ENCODE data around the gene SLC19A1. TPM values are rescaled to one million over a fixed set of nuclear protein-coding genes. Genes with fewer than 3 reads are reported as not detected.

SLC19A1 gene
- total RNA-seq, 1 donor from 2014 or later: 11.0 TPM

DNA sequence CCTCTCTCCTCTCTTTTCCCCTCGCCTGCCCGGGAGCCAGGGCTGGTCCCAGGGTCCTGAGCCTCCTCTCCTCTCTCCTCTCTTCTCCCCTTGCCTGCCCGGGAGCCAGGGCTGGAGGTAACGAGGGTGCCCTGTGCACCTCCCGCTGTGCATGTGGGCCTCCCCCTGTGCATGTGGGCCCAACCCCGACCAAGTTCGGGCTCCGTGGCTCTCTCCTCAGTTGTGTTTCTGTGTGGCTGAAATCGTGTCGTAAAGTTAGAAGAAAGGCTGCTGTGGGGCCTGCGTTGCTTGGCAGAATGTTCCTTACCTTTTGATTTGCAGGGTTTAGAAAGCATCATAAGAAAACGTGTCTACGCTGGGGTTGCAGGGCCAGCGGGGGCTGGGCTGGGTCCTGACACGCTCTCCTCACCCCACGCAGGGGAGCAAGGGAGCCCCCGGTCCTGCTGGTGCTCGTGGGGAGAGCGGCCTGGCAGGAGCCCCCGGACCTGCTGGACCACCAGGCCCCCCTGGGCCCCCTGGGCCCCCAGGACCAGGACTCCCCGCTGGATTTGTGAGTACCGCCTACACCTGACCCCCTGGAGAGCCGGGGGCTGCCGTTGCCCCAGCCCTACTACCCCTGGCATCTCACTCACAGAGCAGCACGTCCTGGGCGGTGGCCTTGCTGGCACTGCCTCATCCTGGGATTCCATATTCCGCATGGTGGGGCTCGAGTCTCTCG is 55.6 kb downstream of the SLC19A1 start:
- Mint-ChIP-seq H3K4me1 (ENCODE audit: unreplicated experiment) (peaks cover 13% of the 10 kb centered on the region), H3K9me3 (ENCODE audit: unreplicated experiment) (no peaks in the 10 kb centered on the region), H3K36me3 (ENCODE audit: unreplicated experiment) (peaks cover 19% of the 10 kb centered on the region), H3K27ac (ENCODE audit: unreplicated experiment) (no peak overlapping the region), H3K27me3 (ENCODE audit: unreplicated experiment) (no peaks in the 10 kb centered on the region), H3K4me3 (ENCODE audit: unreplicated experiment) (no peak overlapping the region)
- DNase-seq (ENCODE audit: extremely low spot score, unreplicated experiment): no peak
- TF ChIP-seq, protein P1, sequence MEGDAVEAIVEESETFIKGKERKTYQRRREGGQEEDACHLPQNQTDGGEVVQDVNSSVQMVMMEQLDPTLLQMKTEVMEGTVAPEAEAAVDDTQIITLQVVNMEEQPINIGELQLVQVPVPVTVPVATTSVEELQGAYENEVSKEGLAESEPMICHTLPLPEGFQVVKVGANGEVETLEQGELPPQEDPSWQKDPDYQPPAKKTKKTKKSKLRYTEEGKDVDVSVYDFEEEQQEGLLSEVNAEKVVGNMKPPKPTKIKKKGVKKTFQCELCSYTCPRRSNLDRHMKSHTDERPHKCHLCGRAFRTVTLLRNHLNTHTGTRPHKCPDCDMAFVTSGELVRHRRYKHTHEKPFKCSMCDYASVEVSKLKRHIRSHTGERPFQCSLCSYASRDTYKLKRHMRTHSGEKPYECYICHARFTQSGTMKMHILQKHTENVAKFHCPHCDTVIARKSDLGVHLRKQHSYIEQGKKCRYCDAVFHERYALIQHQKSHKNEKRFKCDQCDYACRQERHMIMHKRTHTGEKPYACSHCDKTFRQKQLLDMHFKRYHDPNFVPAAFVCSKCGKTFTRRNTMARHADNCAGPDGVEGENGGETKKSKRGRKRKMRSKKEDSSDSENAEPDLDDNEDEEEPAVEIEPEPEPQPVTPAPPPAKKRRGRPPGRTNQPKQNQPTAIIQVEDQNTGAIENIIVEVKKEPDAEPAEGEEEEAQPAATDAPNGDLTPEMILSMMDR (IDR thresholded peaks at IDR 0.05): no peak

DNA sequence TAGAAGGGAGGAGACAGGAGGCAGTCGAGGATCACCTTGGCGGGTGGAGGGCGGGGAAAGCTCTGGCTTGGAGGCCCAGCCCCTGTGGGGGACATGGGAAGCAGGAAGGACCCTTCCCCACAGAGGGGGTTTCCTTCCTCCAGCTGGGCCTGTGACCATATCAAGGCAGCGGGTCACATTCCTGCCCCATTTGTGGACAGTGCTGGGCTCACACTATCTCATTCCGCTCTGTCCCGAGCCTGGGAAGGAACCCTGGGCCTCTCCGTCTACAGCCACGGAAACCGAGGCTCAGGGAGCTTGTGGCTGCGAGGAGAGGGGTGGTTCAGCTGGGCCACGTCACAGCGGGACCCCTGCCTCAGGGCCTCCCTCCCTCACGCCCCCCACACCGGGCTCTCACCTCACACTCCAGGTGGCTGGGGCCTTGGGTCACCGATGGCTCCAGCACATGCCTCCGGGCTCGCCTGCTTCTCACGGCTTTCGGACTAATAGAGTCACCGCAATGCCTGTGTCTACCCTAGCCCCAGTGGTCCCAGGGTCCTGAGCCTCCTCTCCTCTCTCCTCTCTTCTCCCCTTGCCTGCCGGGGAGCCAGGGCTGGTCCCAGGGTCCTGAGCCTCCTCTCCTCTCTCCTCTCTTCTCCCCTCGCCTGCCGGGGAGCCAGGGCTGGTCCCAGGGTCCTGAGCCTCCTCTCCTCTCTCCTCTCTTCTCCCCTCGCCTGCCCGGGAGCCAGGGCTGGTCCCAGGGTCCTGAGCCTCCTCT is 56.4 kb downstream of the SLC19A1 start:
- Mint-ChIP-seq H3K27me3 (ENCODE audit: unreplicated experiment) (no peaks in the 10 kb centered on the region), H3K4me3 (ENCODE audit: unreplicated experiment) (no peak overlapping the region), H3K4me1 (ENCODE audit: unreplicated experiment) (peaks cover 13% of the 10 kb centered on the region), H3K27ac (ENCODE audit: unreplicated experiment) (no peak overlapping the region), H3K9me3 (ENCODE audit: unreplicated experiment) (no peaks in the 10 kb centered on the region), H3K36me3 (ENCODE audit: unreplicated experiment) (peaks cover 20% of the 10 kb centered on the region)
- no peak for DNase-seq (ENCODE audit: extremely low spot score, unreplicated experiment)
- TF ChIP-seq, protein P1 (IDR thresholded peaks at IDR 0.05): no peak

DNA sequence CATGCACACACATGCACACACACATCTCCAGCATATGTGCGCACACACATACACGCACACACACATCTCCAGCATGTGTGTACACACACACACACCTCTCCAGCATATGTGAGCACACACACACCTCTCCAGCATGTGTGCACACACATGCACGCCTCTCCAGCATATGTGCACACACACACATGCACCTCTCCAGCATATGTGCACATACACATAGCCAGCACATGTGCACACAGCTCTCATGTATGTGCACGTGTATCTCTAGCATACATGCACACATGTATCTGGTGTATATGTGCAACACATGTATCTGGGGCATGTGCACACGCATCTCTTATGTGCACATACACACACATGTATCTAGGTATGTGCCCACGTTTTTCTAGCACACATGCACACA is 57.9 kb downstream of the SLC19A1 start:
- Mint-ChIP-seq H3K4me3 (ENCODE audit: unreplicated experiment) (no peak overlapping the region), H3K27me3 (ENCODE audit: unreplicated experiment) (no peaks in the 10 kb centered on the region), H3K4me1 (ENCODE audit: unreplicated experiment) (peaks cover 13% of the 10 kb centered on the region), H3K36me3 (ENCODE audit: unreplicated experiment) (peaks cover 22% of the 10 kb centered on the region), H3K9me3 (ENCODE audit: unreplicated experiment) (no peaks in the 10 kb centered on the region), H3K27ac (ENCODE audit: unreplicated experiment) (no peak overlapping the region)
- no peak for DNase-seq (ENCODE audit: extremely low spot score, unreplicated experiment)
- TF ChIP-seq, protein P1 (IDR thresholded peaks at IDR 0.05): no peak

DNA sequence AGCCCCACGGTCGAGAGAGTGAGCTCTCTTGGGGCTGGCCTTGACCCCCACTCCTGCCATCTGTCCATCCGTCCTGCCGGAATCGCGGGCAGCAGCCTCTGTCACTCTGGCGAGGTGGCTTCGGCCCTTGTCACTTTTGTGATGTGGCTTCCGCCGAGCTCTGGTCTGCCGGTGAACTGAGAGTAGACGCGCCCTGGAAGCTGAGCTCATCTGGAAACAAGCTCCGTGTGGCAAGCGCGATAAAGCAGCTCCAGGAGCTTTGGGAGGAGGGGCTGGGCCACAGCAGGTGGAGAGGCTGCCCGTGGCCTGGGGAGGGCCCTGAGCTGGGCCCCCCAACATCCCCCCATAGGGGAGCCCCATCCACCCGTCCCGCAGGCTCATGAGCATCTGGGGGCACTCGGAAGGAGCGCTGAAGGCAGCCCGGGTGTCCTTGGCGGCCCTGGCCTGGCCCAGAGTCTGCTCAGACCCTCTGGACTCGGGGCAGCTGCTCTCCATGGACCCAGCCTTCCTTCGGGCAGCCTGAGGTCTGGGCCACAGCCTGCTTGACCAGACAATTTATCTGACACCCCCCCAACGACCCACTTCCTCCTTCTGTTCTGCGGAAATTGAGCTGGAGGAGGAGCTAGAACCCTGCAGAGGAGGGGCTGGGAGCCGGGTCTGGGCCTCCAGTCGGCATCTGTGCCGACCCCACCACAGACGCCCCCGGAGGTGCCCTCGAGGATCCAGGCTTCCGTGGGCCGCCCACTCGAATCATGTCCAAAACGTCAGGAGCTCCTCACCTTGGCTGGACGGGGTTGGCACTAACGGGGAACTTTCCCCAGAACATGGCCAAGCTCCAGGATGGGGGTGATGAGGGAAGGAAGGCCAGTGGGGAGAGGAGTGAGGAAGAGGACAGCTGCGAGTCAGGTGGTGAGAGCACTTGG is 59.1 kb downstream of the SLC19A1 start:
- H3K4me1 Mint-ChIP-seq (ENCODE audit: unreplicated experiment): peaks cover 11% of the 10 kb centered on the region
- no peak overlapping the region for H3K27ac Mint-ChIP-seq (ENCODE audit: unreplicated experiment)
- TF ChIP-seq, protein P1 (IDR thresholded peaks at IDR 0.05): no peak
- no peaks in the 10 kb centered on the region for H3K27me3 Mint-ChIP-seq (ENCODE audit: unreplicated experiment)
- H3K4me3 Mint-ChIP-seq (ENCODE audit: unreplicated experiment): no peak overlapping the region
- H3K36me3 Mint-ChIP-seq (ENCODE audit: unreplicated experiment): peaks cover 23% of the 10 kb centered on the region
- H3K9me3 Mint-ChIP-seq (ENCODE audit: unreplicated experiment): no peaks in the 10 kb centered on the region
- DNase-seq (ENCODE audit: extremely low spot score, unreplicated experiment): no peak
